HCT116 (cell line): ENCODE results near the gene FAM227B. TPM values are rescaled to one million over a fixed set of nuclear protein-coding genes. Genes with fewer than 3 reads are reported as not detected.
"Not testable (repeated sequence)": the region's sequence is repeated elsewhere in the genome, so short reads cannot be mapped to it uniquely, and the experiment has no call there.

ENCODE experiments used
- ATAC-seq: fragments of 200-7000 bp; cut with Tn5 transposase; 2 replicates; pipeline ENCODE4 v1.9.1; 2020; ENCODE audit warnings: mild to moderate bottlenecking, moderate library complexity
- BruUV-seq: library from RNA; stranded (reverse); fragments of 400-500 nt; replicated peaks from 2 replicates; lab custom pipeline; 2021; lab: Mats Ljungman, UMichigan
- CTCF ChIA-PET: fragments of 300-600 bp; sonication (Branson Sonifier 250); formaldehyde crosslinking; loops from one replicate; lab custom pipeline; 2021; ENCODE audit warnings: antibody characterized with exemption; lab: Charles Lee
- POLR2A ChIA-PET: fragments of 300-600, 350-600 bp; sonication (Branson Sonifier 250); formaldehyde crosslinking; loops from one replicate; lab custom pipeline; 2021; ENCODE audit warnings: antibody characterized with exemption; lab: Charles Lee
- RAD21 ChIA-PET, 2 experiments: fragments of 300-600 bp; sonication (Branson Sonifier 250); formaldehyde crosslinking; loops; one replicate each; lab custom pipeline; 2023; ENCODE audit warnings: low total read pairs in 2 of 2; ENCODE audit not compliant: uncharacterized antibody in 2 of 2, unreplicated experiment in 2 of 2, low non-redundant PET in 1 of 2; lab: Charles Lee
- DNase-seq: peaks from one replicate; pipeline ENCODE4 v3.0.0-alpha.2; 2010; ENCODE audit warnings: low read depth, low spot score
- H2AFZ ChIP-seq: fragments of 200-600 bp; shearing (Covaris generic), sonication (generic); 2 replicates; pipeline ENCODE4 v1.6.1; 2017; ENCODE audit warnings: low read depth, mixed run types, mixed read lengths, antibody characterized with exemption, low read length; ENCODE audit not compliant: poor library complexity, severe bottlenecking
- H3K27ac ChIP-seq: 2 replicates; pipeline ENCODE4 v1.5.1; 2012; ENCODE audit warnings: low read depth, low read length
- H3K27me3 ChIP-seq: fragments of 200-600 bp; sonication (generic); 2 replicates; pipeline ENCODE4 v1.6.1; 2016; ENCODE audit warnings: mixed run types, low read length, mixed read lengths; ENCODE audit not compliant: insufficient read depth
- H3K36me3 ChIP-seq, 2 experiments: fragments of 200-500 bp in 1 of 2; fragments of 200-600 bp in 1 of 2; sonication (Bioruptor generic) in 1 of 2; sonication (generic) in 1 of 2; 2 replicates each; pipeline versions ENCODE4 v1.5.1 to v1.6.1; 2014 to 2016; ENCODE audit warnings: low read length in 2 of 2, inconsistent platforms in 1 of 2, mixed read lengths in 1 of 2, mixed run types in 1 of 2; ENCODE audit not compliant: insufficient read depth in 2 of 2, control insufficient read depth in 1 of 2
- H3K4me1 ChIP-seq, 2 experiments: fragments of 200-600 bp in 1 of 2; sonication (generic) in 1 of 2; 2 replicates each; pipeline versions ENCODE4 v1.5.1 to v1.6.1; 2012 to 2017; ENCODE audit warnings: low read length in 2 of 2, inconsistent platforms in 1 of 2, mild to moderate bottlenecking in 1 of 2, mixed read lengths in 1 of 2, mixed run types in 1 of 2, moderate library complexity in 1 of 2; ENCODE audit not compliant: insufficient read depth in 2 of 2, control insufficient read depth in 1 of 2
- H3K4me2 ChIP-seq: fragments of 200-600 bp; sonication (generic); 2 replicates; pipeline ENCODE4 v1.6.1; 2017; ENCODE audit warnings: mixed run types, low read length, mixed read lengths
- H3K4me3 ChIP-seq, 2 experiments: fragments of 200-600 bp in 1 of 2; sonication (generic) in 1 of 2; replicated peaks in 1 of 2; 2 replicates each; pipeline ENCODE4 v1.5.1; 2011 to 2016; ENCODE audit warnings: low read length in 2 of 2, control low read depth in 1 of 2, low read depth in 1 of 2, mild to moderate bottlenecking in 1 of 2, mixed read lengths in 1 of 2, mixed run types in 1 of 2
- H3K79me2 ChIP-seq: fragments of 200-600 bp; sonication (generic); 2 replicates; pipeline ENCODE4 v1.6.1; 2017; ENCODE audit warnings: mild to moderate bottlenecking, mixed run types, low read length, moderate library complexity, mixed read lengths; ENCODE audit not compliant: insufficient read depth
- H3K9ac ChIP-seq: fragments of 200-600 bp; sonication (generic); 2 replicates; pipeline ENCODE4 v1.6.1; 2016; ENCODE audit warnings: low read length, mixed read lengths
- H3K9me2 ChIP-seq: fragments of 200-600 bp; sonication (generic), shearing (Covaris generic); 2 replicates; pipeline ENCODE4 v1.6.1; 2017; ENCODE audit warnings: mixed run types, mild to moderate bottlenecking, moderate library complexity; ENCODE audit not compliant: insufficient read depth
- H3K9me3 ChIP-seq, 2 experiments: fragments of 200-500 bp in 1 of 2; fragments of 200-600 bp in 1 of 2; sonication (Bioruptor generic) in 1 of 2; sonication (generic) in 1 of 2; 2 replicates each; pipeline ENCODE4 v1.6.1; 2014 to 2017; ENCODE audit warnings: low read length in 2 of 2, mixed read lengths in 2 of 2, inconsistent platforms in 1 of 2, low read depth in 1 of 2, mild to moderate bottlenecking in 1 of 2, mixed run types in 1 of 2, moderate library complexity in 1 of 2; ENCODE audit not compliant: control insufficient read depth in 1 of 2, insufficient read depth in 1 of 2
- H4K20me1 ChIP-seq: fragments of 200-600 bp; sonication (generic), shearing (Covaris generic); 2 replicates; pipeline ENCODE4 v1.6.1; 2017; ENCODE audit warnings: mixed run types, mild to moderate bottlenecking, moderate library complexity; ENCODE audit not compliant: insufficient read depth
- CEBPB ChIP-seq: IDR thresholded peaks from 2 replicates; pipeline ENCODE4 v1.6.1; 2012; ENCODE audit warnings: low read depth
- EGR1 ChIP-seq: IDR thresholded peaks from 2 replicates; pipeline ENCODE4 v1.6.1; 2012; ENCODE audit warnings: low read depth
- EZH2 ChIP-seq: fragments of 200-600 bp; sonication (generic); IDR thresholded peaks from 2 replicates; pipeline ENCODE4 v1.6.1; 2017; ENCODE audit warnings: antibody characterized with exemption, mixed run types
- FOSL1 ChIP-seq: IDR thresholded peaks from 2 replicates; pipeline ENCODE4 v1.6.1; 2012; ENCODE audit warnings: low read depth
- POLR2A ChIP-seq: IDR thresholded peaks from 2 replicates; pipeline ENCODE4 v1.7.0; 2011; ENCODE audit warnings: borderline replicate concordance; ENCODE audit not compliant: insufficient read depth, insufficient read length; ENCODE audit errors: extremely low read depth
- RAD21 ChIP-seq: IDR thresholded peaks from 2 replicates; pipeline ENCODE4 v1.6.1; 2012; ENCODE audit warnings: low read depth, mild to moderate bottlenecking
- SRF ChIP-seq: IDR thresholded peaks from 2 replicates; pipeline ENCODE4 v1.6.1; 2012; ENCODE audit warnings: low read depth
- ZNF274 ChIP-seq: fragments of 200-500 bp; sonication (Bioruptor generic); IDR thresholded peaks from 2 replicates; pipeline ENCODE4 v1.6.1; 2014; ENCODE audit warnings: mild to moderate bottlenecking, low read depth, low read length, inconsistent platforms
- intact Hi-C: fragments of 100-400 bp; cut with micrococcal nuclease; formaldehyde crosslinking; loops from 2 replicates; pipeline ENCODE4 v1.10.0; 2022
- total RNA-seq: library from RNA; stranded (reverse); gene quantifications from one replicate; pipeline ENCODE4 v1.2.1, GENCODE V29; 2021; ENCODE audit not compliant: unreplicated experiment
- TF ChIP-seq, protein P1 (sequence below): IDR thresholded peaks from 2 replicates; pipeline ENCODE4 v1.6.1; 2012
- TF ChIP-seq, protein P2 (sequence below): IDR thresholded peaks from 2 replicates; pipeline ENCODE4 v1.6.1; 2011; ENCODE audit warnings: mild to moderate bottlenecking, low read length, moderate library complexity; ENCODE audit not compliant: insufficient replicate concordance; ENCODE audit errors: extremely low read depth

The FAM227B gene
- total RNA-seq, 1 experiment from 2014 or later, result 6.9 TPM

DNA sequence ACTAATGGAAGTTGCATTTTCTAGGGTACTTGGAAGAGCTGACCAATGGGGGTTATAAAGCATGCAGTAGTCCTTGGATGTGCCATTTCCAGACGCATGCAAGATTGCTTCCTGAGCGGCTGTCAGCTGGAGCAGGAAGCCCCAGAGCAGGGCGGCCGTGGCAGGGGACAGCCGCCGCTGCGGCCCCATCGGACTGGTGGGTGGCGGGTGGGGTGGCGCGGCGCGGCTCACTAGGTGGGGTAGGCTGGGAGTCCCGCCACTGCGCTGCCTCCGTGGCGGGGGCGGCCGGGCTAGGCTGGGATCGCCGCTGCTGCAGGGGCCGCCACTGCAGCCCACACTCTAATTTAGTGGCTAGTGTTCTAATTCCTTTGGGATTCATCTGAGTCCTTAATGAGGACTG lies 254.1 kb downstream of the FAM227B start:
- no peak for DNase-seq
- Histone ChIP-seq H3K4me2 (no peak overlapping the region), H3K4me3 (no peak overlapping the region), H3K9ac (no peak overlapping the region), H3K79me2 (no peaks in the 10 kb centered on the region), H3K27ac (no peak overlapping the region), H3K9me2 (no peaks in the 10 kb centered on the region), H3K9me3 (no peaks in the 10 kb centered on the region), H3K4me1 (no peaks in the 10 kb centered on the region), H4K20me1 (no peaks in the 10 kb centered on the region), H3K36me3 (no peaks in the 10 kb centered on the region), H3K27me3 (no peaks in the 10 kb centered on the region)
- intact Hi-C loops, result no loop called here
- CTCF ChIA-PET, result no interaction called here
- RAD21 ChIA-PET, result no interaction called here
- ATAC-seq, result no peak
- no TSS peak for BruUV-seq
- TF ChIP-seq POLR2A, result no peak
- TF ChIP-seq, all 23 proteins: peak for 0
- no peak overlapping the region for H2AFZ ChIP-seq
- POLR2A ChIA-PET, result no interaction called here

DNA sequence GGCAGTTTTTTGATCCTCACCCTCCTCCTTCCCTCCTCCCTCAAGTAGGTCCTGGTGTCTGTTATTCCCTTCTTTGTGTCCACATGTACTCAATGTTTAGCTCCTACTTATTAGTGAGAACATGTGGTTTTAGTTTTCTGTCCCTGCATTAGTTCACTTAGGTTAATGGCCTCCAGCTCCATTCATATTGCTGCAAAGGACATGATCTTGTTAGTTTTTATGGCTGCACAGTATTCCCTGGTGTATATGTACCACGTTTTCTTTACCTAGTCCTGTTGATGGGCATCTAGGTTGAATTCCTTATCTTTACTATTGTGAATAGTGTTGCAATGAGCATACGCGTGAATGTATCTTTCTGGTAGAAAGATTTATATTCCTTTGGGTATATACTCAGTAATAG lies 259.2 kb downstream of the FAM227B start:
- H3K4me1 ChIP-seq, result no peaks in the 10 kb centered on the region
- BruUV-seq, result no TSS peak
- no peak overlapping the region for H3K4me2 ChIP-seq
- no peaks in the 10 kb centered on the region for H4K20me1 ChIP-seq
- no peaks in the 10 kb centered on the region for H3K36me3 ChIP-seq
- ChIA-PET CTCF (no interaction called here), POLR2A (no interaction called here), RAD21 (no interaction called here)
- no peaks in the 10 kb centered on the region for H3K9me2 ChIP-seq
- no peaks in the 10 kb centered on the region for H3K27me3 ChIP-seq
- DNase-seq, result no peak
- no peak overlapping the region for H3K27ac ChIP-seq
- H3K9ac ChIP-seq, result no peak overlapping the region
- H3K9me3 ChIP-seq, result no peaks in the 10 kb centered on the region
- H3K4me3 ChIP-seq, result no peak overlapping the region
- no peak overlapping the region for H2AFZ ChIP-seq
- TF ChIP-seq EGR1 (no peak), SRF (no peak), EZH2 (no peak), RAD21 (no peak), CEBPB (no peak), FOSL1 (no peak), POLR2A (no peak), ZNF274 (no peak)
- TF ChIP-seq, protein P1, sequence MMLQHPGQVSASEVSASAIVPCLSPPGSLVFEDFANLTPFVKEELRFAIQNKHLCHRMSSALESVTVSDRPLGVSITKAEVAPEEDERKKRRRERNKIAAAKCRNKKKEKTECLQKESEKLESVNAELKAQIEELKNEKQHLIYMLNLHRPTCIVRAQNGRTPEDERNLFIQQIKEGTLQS, result no peak
- TF ChIP-seq, protein P2, sequence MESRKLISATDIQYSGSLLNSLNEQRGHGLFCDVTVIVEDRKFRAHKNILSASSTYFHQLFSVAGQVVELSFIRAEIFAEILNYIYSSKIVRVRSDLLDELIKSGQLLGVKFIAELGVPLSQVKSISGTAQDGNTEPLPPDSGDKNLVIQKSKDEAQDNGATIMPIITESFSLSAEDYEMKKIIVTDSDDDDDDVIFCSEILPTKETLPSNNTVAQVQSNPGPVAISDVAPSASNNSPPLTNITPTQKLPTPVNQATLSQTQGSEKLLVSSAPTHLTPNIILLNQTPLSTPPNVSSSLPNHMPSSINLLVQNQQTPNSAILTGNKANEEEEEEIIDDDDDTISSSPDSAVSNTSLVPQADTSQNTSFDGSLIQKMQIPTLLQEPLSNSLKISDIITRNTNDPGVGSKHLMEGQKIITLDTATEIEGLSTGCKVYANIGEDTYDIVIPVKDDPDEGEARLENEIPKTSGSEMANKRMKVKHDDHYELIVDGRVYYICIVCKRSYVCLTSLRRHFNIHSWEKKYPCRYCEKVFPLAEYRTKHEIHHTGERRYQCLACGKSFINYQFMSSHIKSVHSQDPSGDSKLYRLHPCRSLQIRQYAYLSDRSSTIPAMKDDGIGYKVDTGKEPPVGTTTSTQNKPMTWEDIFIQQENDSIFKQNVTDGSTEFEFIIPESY, result no peak
- no peak for ATAC-seq
- intact Hi-C loops, result no loop called here
- no peaks in the 10 kb centered on the region for H3K79me2 ChIP-seq

DNA sequence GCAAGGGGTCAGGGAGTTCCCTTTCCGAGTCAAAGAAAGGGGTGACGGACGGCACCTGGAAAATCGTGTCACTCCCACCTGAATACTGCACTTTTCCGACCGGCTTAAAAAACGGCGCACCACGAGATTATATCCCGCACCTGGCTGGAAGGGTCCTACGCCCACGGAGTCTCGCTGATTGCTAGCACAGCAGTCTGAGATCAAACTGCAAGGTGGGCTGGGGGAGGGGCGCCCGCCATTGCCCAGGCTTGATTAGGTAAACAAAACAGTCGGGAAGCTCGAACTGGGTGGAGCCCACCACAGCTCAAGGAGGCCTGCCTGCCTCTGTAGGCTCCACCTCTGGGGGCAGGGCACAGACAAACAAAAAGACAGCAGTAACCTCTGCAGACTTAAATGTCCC lies 266.2 kb downstream of the FAM227B start:
- RAD21 ChIA-PET, BruUV-seq, H3K4me3 ChIP-seq, H3K79me2 ChIP-seq, H3K4me2 ChIP-seq, POLR2A ChIA-PET, intact Hi-C loops, H3K9me3 ChIP-seq, H2AFZ ChIP-seq, H3K4me1 ChIP-seq, H3K9ac ChIP-seq, DNase-seq, H3K36me3 ChIP-seq, ATAC-seq, H4K20me1 ChIP-seq, H3K27me3 ChIP-seq, CTCF ChIA-PET, H3K9me2 ChIP-seq, H3K27ac ChIP-seq: not testable (repeated sequence)
